OCI-LY1 (cell line): Measurements from ENCODE around the gene SMARCD2.

ENCODE experiments used
- H2AFZ ChIP-seq: fragments of 200-600 bp; sonication (generic), shearing (Covaris generic); 2 replicates; pipeline ENCODE4 v1.6.0; 2014; ENCODE audit warnings: antibody characterized with exemption, mild to moderate bottlenecking, low read length
- H3F3A ChIP-seq: fragments of 200-600 bp; sonication (generic), shearing (Covaris generic); 2 replicates; pipeline ENCODE4 v1.6.0; 2014; ENCODE audit warnings: mild to moderate bottlenecking, antibody characterized with exemption, low read length, moderate library complexity; ENCODE audit not compliant: insufficient read depth
- H3K27ac ChIP-seq: fragments of 200-600 bp; sonication (generic); 2 replicates; pipeline ENCODE4 v1.5.1; 2014; ENCODE audit warnings: low read length, mixed run types, mild to moderate bottlenecking, low read depth; ENCODE audit not compliant: poor library complexity, severe bottlenecking
- H3K27me3 ChIP-seq: fragments of 200-600 bp; sonication (generic); 2 replicates; pipeline ENCODE4 v1.6.0; 2014; ENCODE audit warnings: antibody characterized with exemption, mild to moderate bottlenecking, low read length, moderate library complexity; ENCODE audit not compliant: insufficient read depth
- H3K36me3 ChIP-seq: fragments of 200-600 bp; sonication (generic); 2 replicates; pipeline ENCODE4 v1.6.1; 2014; ENCODE audit warnings: mild to moderate bottlenecking, antibody characterized with exemption, low read length, moderate library complexity, mixed read lengths; ENCODE audit not compliant: insufficient read depth
- H3K4me1 ChIP-seq: fragments of 200-600 bp; sonication (generic); 2 replicates; pipeline ENCODE4 v1.5.1; 2014; ENCODE audit warnings: mild to moderate bottlenecking, low read length, moderate library complexity; ENCODE audit not compliant: insufficient read depth, severe bottlenecking
- H3K4me2 ChIP-seq: fragments of 200-600 bp; sonication (generic), shearing (Covaris generic); 2 replicates; pipeline ENCODE4 v1.6.1; 2014; ENCODE audit warnings: low read length
- H3K4me3 ChIP-seq: fragments of 200-600 bp; sonication (generic); 2 replicates; pipeline ENCODE4 v1.5.1; 2014; ENCODE audit warnings: low read length, low read depth, mild to moderate bottlenecking, mixed read lengths; ENCODE audit not compliant: poor library complexity, severe bottlenecking
- H3K79me2 ChIP-seq: fragments of 200-600 bp; shearing (Covaris generic); 2 replicates; pipeline ENCODE4 v1.6.1; 2016; ENCODE audit warnings: mixed run types, low read length, mixed read lengths; ENCODE audit not compliant: insufficient read depth
- H3K9ac ChIP-seq: fragments of 200-600 bp; sonication (generic), shearing (Covaris generic); 2 replicates; pipeline ENCODE4 v1.6.1; 2014; ENCODE audit warnings: mild to moderate bottlenecking, low read length, mixed read lengths
- H3K9me2 ChIP-seq: fragments of 200-600 bp; sonication (generic), shearing (Covaris generic); 2 replicates; pipeline ENCODE4 v1.6.1; 2014; ENCODE audit warnings: low read depth, mild to moderate bottlenecking, low read length, mixed read lengths
- H3K9me3 ChIP-seq: fragments of 200-600 bp; shearing (Covaris generic); 2 replicates; pipeline ENCODE4 v1.6.1; 2014; ENCODE audit warnings: low read length, mixed read lengths
- H4K20me1 ChIP-seq: fragments of 200-600 bp; sonication (generic), shearing (Covaris generic); 2 replicates; pipeline ENCODE4 v1.6.0; 2016; ENCODE audit warnings: mild to moderate bottlenecking, low read length; ENCODE audit not compliant: insufficient read depth
- EZH2 ChIP-seq: fragments of 200-600 bp; sonication (generic), shearing (Covaris generic); IDR thresholded peaks from 2 replicates; pipeline ENCODE4 v1.8.0; 2017; ENCODE audit warnings: borderline replicate concordance, mixed run types, mild to moderate bottlenecking, antibody characterized with exemption, low read length, moderate library complexity, mixed read lengths
- TF ChIP-seq, protein P1 (sequence below): fragments of 200-600 bp; sonication (generic), shearing (Covaris generic); IDR thresholded peaks from 2 replicates; pipeline ENCODE4 v1.5.1; 2017; ENCODE audit warnings: mild to moderate bottlenecking, antibody characterized with exemption, low read length, moderate library complexity, mixed read lengths

The SMARCD2 gene

DNA sequence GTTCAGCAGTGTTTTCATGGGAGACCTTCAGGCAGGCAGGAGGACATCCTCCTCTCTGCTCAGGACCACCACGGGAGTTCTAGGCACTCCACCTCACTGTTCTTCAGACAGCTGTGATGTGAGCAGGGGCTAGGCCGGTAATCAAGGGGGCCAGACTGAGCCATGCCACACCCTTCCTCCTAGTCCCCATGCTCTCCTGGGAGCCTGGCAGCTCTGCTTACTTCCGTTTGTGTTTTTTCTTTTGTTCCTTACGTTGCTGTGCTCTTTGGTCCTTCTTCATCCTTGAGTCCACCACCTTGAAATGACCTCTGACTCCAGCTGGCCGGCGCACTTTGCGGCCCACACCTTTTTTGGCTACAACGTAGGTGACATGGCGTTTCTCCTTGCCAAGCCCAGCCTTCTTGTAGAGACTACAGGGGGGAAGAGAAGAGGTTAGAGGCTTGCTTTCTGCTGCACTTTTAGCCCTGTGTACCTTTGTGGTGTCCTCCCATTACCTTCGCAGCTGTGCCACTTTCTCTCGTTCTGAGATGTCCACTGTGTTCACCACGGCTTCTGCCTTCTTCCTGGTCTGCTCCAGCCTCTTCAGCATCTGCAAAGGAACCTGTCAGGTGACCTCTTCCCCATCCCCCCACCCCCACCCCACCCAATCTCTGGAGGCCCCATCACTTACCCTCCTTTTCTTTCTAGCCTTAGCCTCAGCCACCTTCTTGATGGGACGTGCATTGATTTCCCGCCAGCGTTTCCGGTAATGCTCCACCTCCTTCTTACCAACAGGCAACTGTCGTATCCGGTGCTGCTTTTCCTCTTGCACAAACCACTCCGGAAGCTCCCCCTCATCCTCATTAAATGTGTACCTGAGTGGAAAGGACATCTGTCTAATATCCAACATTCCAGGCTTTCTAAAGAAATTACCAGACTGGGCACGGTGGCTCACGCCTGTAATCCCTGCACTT, 22.6 kb downstream of the SMARCD2 start:
- H3K9me3 ChIP-seq = no peaks in the 10 kb centered on the region
- H3K9me2 ChIP-seq = no peaks in the 10 kb centered on the region
- H3K9ac ChIP-seq = no peak overlapping the region
- H3K4me2 ChIP-seq = no peak overlapping the region
- H2AFZ ChIP-seq = no peak overlapping the region
- H3K36me3 ChIP-seq = peaks cover 99% of the 10 kb centered on the region
- H3K79me2 ChIP-seq = no peaks in the 10 kb centered on the region
- no peaks in the 10 kb centered on the region; the same call in 1 of the 2 replicates for H3F3A ChIP-seq
- no peaks in the 10 kb centered on the region for H3K27me3 ChIP-seq
- no peak overlapping the region for H3K4me3 ChIP-seq
- TF ChIP-seq EZH2 = no peak
- TF ChIP-seq, protein P1, sequence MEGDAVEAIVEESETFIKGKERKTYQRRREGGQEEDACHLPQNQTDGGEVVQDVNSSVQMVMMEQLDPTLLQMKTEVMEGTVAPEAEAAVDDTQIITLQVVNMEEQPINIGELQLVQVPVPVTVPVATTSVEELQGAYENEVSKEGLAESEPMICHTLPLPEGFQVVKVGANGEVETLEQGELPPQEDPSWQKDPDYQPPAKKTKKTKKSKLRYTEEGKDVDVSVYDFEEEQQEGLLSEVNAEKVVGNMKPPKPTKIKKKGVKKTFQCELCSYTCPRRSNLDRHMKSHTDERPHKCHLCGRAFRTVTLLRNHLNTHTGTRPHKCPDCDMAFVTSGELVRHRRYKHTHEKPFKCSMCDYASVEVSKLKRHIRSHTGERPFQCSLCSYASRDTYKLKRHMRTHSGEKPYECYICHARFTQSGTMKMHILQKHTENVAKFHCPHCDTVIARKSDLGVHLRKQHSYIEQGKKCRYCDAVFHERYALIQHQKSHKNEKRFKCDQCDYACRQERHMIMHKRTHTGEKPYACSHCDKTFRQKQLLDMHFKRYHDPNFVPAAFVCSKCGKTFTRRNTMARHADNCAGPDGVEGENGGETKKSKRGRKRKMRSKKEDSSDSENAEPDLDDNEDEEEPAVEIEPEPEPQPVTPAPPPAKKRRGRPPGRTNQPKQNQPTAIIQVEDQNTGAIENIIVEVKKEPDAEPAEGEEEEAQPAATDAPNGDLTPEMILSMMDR = no peak
- no peaks in the 10 kb centered on the region for H4K20me1 ChIP-seq
- H3K27ac ChIP-seq = no peak overlapping the region
- peaks cover 5% of the 10 kb centered on the region for H3K4me1 ChIP-seq

DNA sequence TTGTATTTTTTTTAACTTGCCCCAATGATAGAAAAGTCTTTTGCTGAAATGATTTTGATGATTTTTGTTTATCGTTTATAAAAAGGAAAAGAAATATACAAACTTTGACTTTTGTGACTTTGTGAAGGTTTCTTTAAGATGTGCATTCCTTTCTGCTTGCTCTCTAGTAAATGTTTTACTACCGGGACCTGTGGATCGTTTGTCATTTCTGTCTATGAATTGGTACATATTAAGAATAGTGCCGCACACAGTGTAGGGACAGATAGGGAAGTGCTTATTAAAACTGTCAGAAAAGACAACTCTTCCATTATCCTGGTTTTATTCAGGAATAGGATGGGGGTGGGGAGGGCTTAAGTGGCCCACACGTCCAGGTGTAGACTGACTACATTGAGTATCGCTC, 23.4 kb downstream of the SMARCD2 start:
- H3K4me3 ChIP-seq = no peak overlapping the region
- H3K9me3 ChIP-seq = no peaks in the 10 kb centered on the region
- no peaks in the 10 kb centered on the region for H3K79me2 ChIP-seq
- no peak overlapping the region for H3K9ac ChIP-seq
- H3K27me3 ChIP-seq = no peaks in the 10 kb centered on the region
- H3K4me1 ChIP-seq = peaks cover 5% of the 10 kb centered on the region
- no peaks in the 10 kb centered on the region for H4K20me1 ChIP-seq
- H3F3A ChIP-seq = no peaks in the 10 kb centered on the region; the same call in 1 of the 2 replicates
- no peak overlapping the region for H3K27ac ChIP-seq
- peaks cover 99% of the 10 kb centered on the region for H3K36me3 ChIP-seq
- no peak overlapping the region for H3K4me2 ChIP-seq
- H3K9me2 ChIP-seq = no peaks in the 10 kb centered on the region
- no peak for TF ChIP-seq EZH2
- TF ChIP-seq, protein P1 = no peak
- no peak overlapping the region for H2AFZ ChIP-seq

DNA sequence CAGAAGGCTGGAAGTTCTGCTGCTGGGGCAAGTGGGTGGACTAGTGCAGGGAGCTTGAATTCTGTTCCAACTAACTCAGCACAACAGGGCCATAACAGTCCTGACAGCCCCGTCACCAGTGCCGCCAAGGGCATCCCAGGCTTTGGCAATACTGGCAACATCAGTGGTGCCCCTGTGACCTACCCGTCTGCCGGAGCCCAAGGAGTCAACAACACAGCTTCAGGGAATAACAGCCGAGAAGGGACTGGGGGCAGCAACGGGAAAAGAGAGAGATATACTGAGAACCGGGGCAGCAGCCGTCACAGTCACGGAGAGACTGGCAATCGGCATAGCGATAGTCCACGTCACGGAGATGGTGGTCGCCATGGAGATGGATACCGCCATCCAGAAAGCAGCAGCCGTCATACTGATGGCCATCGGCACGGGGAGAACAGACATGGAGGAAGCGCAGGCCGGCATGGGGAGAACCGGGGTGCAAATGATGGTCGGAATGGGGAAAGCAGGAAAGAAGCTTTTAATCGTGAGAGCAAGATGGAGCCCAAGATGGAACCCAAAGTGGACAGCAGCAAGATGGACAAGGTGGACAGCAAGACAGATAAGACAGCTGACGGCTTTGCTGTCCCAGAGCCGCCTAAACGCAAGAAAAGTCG, 24.6 kb downstream of the SMARCD2 start:
- Histone ChIP-seq H3K27me3 (no peaks in the 10 kb centered on the region), H2AFZ (no peak overlapping the region), H3K4me2 (no peak overlapping the region), H3K79me2 (no peaks in the 10 kb centered on the region), H4K20me1 (no peaks in the 10 kb centered on the region), H3K4me1 (peaks cover 5% of the 10 kb centered on the region), H3K36me3 (peaks cover 100% of the 10 kb centered on the region), H3F3A (no peaks in the 10 kb centered on the region; the same call in 1 of the 2 replicates), H3K4me3 (no peak overlapping the region), H3K9me2 (no peaks in the 10 kb centered on the region), H3K9me3 (no peaks in the 10 kb centered on the region), H3K27ac (no peak overlapping the region), H3K9ac (no peak overlapping the region)
- TF ChIP-seq, protein P1 = no peak
- TF ChIP-seq EZH2 = no peak
